ENCODE measurements around the gene SIPA1L3.

SIPA1L3 gene

GRCh38 chr19:38072776-38073750, 166.1 kb downstream of the SIPA1L3 start:
- DNase-seq = no peak

DNA sequence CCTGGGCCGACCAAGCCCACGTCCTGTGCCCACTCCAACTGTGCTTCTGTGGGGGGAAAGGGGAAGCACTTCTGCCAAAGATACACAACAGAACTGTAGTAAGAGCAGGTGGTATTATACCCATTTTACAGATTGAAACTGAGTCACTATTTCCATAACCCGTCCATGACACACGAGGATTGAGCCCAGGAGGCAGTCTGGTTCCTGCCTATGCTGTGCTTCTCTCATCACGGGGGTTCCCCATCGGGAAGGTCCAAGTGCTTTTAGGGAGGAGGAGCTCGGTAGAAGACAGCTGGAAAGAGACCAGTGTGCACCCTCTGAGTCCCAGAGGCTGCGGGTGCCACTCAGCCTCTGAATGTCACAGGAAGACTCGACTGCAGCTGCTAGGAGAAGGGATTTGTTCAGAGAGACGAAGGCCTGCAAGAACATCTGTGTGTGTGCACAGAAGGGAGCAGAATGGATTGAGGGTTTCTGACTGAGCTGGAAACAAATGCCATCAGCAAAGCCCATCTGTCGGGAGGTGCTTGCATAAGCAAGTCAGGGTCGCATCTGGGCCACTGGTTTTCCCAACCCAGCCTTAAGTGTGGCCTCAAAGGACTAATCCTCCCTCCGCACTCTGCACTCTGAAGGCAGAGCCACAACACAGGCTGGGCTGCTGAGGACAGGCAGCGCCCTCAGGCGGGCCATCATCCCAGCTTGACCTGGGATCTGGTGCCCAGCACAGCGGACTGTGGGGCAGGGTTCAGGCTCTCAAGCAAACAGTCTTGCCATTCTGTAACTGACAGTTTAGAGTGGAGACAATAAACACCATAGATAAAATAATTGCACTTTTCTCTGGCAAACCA, 167.1 kb downstream of the SIPA1L3 start:
- DNase-seq = no peak

GRCh38 chr19:38076337-38076736, 169.3 kb downstream of the SIPA1L3 start:
- no peak for DNase-seq

GRCh38 chr19:38078302-38078930, 171.4 kb downstream of the SIPA1L3 start:
- DNase-seq = no peak

GRCh38 chr19:38079926-38080380, 172.9 kb downstream of the SIPA1L3 start:
- DNase-seq = peak; percentile 87

GRCh38 chr19:38081547-38082255, 174.7 kb downstream of the SIPA1L3 start:
- no peak for DNase-seq

GRCh38 chr19:38082256-38083118, 175.5 kb downstream of the SIPA1L3 start:
- DNase-seq = no peak

DNA sequence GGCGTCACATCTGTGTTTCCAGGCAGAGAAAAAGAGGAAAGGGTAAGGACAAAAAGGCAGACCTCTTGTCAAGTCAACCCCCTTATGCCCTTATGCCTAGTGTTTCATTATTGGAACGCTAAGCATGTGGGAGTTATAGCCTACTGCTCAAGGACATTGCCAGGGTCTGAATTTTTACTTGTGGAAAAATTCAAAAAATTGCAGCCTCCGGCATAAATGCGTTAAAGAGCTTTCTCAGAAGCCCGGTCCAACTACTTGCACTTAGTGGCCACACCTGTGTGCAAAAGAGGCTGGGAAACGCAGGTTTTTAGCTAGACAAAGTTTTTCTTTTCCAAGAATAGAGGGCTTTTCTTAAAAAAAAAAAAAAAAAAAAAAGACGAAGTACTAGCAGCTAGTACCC, 177.2 kb downstream of the SIPA1L3 start:
- no peak for DNase-seq

- no peak for DNase-seq
These were observed 182.4 kb downstream of the SIPA1L3 start for GRCh38 chr19:38089440-38089839.

DNA sequence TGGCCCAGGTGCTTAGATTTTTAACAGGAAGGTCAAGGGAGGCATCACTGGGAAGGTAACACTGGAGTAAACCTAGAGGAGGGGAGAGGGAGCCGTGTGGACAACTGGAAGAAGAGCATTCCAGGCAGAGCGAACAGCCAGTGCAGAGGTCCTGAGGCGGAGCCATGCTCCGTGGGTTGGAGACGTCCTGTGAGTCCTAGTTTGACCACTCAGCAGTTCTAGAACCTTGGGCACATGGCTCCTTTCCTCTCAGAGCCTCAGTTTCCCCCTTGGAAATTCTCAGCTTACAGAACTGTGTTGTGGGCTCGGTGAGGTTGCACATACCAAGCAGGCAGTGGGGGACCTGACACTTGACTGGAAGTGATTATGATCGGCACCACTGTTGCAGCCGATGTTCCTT, 186.1 kb downstream of the SIPA1L3 start:
- DNase-seq = no peak

DNA sequence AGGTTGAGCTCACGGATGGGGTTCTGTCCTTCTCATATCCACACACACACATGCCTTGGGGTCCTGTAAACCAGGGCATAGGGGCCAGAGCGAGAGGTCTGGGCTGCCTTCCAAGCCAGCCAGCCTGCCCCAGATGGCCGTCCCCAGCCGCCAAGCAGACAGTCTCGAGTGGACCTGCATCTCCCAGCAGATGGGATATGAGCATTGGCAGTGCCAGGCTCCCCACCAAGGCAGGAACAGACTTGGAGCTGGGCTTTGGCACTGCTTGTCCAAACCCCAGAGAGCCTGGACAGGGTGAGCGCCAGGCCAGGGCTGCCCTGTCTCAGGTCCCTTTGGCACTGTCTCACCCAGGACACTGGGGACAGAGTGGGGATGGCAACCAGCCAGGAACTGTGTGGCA, 186.6 kb downstream of the SIPA1L3 start:
- no peak for DNase-seq

DNA sequence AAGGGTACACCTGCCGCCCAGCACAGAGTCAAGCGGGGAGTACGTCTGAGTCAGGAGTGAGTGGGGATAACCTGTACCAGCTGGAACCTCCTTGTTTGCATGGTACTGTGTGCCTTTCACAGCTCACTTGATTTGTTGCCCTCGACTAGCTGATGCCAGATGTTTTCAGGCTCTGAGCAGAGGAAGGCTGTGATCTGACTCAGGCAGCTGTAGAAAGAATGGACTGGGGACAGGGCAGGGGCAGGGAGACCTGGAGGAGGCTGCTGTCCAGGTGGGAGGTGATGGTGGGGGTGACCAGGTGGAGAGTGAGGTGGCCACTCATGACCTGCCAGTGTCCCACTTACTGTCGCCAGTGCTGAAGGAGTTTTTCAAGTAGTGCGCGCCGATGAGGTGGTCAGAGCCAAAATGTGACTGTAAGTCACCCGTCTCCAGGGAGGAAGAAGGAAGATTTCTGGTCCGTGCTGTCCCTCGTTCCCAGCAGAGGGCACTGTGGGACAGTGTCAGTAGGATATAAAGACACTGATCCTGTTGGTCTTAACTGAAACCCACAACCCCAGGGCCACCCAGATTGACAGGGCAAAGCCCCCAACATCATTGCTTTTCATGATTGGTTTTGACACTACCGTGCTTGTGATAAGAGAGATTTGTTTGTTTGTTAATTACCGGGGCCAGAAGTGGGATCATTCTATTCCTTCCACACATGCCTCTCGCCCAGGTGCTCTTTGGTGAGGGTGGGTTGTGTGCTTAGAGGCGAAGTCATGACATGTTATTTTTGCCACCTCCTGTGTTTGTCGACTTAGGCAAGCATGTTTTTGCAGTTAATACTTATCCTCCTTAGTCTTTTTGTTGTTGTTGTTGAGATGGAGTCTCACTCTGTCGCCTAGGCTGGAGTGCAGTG, 188.7 kb downstream of the SIPA1L3 start:
- peak; percentile 65 for DNase-seq

GRCh38 chr19:38099966-38100365, 193.0 kb downstream of the SIPA1L3 start:
- DNase-seq = no peak

DNA sequence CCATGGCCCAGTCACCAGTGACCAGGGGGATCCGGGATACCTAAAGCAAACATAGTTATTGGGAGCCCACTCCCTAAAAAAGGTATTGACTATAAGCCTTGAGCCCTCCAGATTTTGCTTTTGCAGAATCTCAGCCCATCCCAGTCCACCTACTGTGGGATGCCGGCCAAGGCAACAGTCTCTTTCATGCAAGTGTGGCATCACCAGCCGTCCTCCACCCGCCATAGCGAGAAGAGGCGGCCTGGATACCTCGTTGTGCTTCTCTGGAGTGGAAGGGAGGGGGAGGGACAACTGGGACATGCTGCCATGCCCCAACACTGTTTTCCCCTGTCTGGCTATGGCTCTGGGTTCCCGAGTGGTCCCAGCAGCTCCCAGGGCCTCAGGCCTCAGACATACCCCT, 193.6 kb downstream of the SIPA1L3 start:
- no peak for DNase-seq

DNA sequence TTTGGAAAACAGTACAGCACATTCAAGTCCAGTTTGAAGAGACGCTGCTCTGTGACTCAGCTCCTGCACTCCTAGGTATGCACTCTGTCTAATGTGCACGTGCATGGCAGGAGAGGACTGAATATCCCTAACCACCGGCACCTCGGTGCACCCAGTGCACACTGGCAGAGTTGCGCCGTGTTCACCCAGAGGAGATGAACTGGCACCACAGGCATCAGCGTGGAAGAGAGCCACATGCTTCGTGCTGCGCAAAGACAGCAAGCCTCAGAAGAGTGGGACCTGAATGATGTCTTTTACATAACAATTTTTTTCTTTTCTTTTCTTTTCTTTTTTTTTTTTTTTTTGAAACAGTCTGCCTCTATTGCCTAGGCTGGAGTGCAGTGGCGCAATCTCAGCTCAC, 194.7 kb downstream of the SIPA1L3 start:
- no peak for DNase-seq

GRCh38 chr19:38105574-38105973, 198.6 kb downstream of the SIPA1L3 start:
- DNase-seq = no peak

DNA sequence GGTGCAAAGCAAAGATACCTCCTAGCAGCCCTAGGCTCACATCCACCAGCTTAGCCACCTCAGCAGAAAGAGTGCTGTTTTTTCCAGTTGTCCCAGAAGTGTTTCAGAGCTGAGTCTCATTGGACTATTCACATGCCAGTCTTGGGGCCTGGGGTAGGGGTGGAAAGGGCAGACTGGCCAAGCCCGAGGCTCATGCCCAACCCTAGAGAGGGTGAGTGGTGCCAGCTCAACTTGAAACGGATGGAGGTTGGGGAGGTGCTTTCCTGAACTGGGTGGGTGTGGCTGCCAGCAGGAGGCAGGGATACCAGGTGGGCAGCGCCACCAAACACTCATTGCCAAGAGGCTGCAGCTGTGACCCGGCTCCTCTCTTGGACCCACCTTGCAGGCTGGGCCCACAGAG, 200.1 kb downstream of the SIPA1L3 start:
- no peak for DNase-seq

- no peak for DNase-seq
These were observed 204.9 kb downstream of the SIPA1L3 start for GRCh38 chr19:38111898-38112297.

- DNase-seq = no peak
These were observed 207.6 kb downstream of the SIPA1L3 start for GRCh38 chr19:38114651-38115050.

DNA sequence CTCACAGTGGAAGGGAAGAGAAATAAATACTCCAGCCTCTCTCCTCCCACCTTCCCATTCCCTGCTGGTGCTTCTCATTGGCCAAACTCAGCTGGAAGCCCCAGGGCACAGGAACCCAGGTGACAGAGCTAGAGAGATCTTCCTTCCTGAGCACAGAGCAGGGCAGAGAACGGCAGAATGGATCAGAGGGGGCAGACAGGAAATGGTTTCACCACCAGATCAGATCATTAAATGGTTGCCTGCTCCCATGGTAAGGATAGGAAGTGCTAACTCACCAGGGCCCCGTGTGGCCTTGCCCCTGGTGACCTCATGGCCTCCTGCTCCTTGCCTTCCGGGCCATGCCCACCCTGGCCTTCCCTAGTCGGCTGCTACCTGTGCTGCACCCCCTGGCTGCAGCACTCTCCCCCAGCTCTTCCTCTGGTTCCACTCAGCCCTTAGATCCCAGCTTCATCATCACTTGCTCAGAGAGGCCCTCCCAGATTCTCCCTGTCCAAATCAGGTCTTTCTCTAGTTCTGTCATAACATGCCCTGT, 208.3 kb downstream of the SIPA1L3 start:
- no peak for DNase-seq

Measured in fibroblast of skin of scalp (primary cell).